ENCODE results near the gene CLCN7. TPM values are rescaled to one million over a fixed set of nuclear protein-coding genes. Genes with fewer than 3 reads are reported as not detected.

Gene CLCN7
- total RNA-seq, 6 donors from 2014 or later = 78.0 to 463 (median 147) TPM

DNA sequence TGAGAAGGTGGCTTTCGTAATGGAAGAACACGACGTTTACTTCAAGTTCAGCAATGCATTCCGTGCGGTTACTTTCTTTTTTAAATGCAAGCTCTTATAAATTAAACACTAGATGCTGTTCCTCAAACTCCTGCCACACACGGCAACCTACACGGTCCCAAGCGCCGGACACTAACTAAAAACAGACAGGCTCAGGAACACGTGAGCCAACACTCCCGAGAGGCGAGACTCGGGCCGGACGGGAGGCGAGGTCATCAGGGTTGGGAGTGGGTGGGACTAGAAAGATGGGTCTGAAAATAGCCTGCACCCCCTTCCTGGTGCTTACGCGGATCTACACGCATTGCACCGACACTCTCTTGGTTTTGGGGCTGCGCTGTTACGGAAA lies 6.4 kb downstream of the CLCN7 start:
- Histone ChIP-seq H3K27me3 (no peaks in the 10 kb centered on the region), H3K9me3 (no peaks in the 10 kb centered on the region), H3K4me1 (peaks cover under 1 to 45% (median 19%) of the 10 kb centered on the region in 4 donors), H3K36me3 (peaks cover 0 to 22% (median 3%) of the 10 kb centered on the region in 4 donors), H3K27ac (no peak overlapping the region), H3K4me3 (no peak overlapping the region)
- ATAC-seq (ENCODE audit: low FRiP score in 2 of 2) = no peak
- peak in 1 of 2 donors; percentile 53 for DNase-seq
- TF ChIP-seq CTCF (IDR thresholded peaks at IDR 0.05) (no peak), POLR2A (IDR thresholded peaks at IDR 0.05) (no peak), POLR2AphosphoS5 (IDR thresholded peaks at IDR 0.05) (no peak), EP300 (IDR thresholded peaks at IDR 0.05) (no peak)
- 89 to 91% methylated on average over 22 of the region's 22 CpGs for WGBS, 2 donors

- TF ChIP-seq CTCF (IDR thresholded peaks at IDR 0.05) (no peak), POLR2AphosphoS5 (IDR thresholded peaks at IDR 0.05) (no peak), POLR2A (IDR thresholded peaks at IDR 0.05) (no peak), EP300 (IDR thresholded peaks at IDR 0.05) (no peak)
- DNase-seq (peak in 1 of 2 donors; percentile 51), ATAC-seq (ENCODE audit: low FRiP score in 2 of 2) (no peak)
- no peaks in the 10 kb centered on the region for H3K27me3 ChIP-seq
- H3K9me3 ChIP-seq = no peaks in the 10 kb centered on the region
- no peak overlapping the region for H3K4me3 ChIP-seq
- H3K27ac ChIP-seq = no peak overlapping the region
- H3K36me3 ChIP-seq = peaks cover 0 to 25% (median 7%) of the 10 kb centered on the region in 4 donors
- WGBS, 2 donors = 86 to 89% methylated on average over 6 to 14 of the region's 14 CpGs
- peaks cover 0 to 31% (median 18%) of the 10 kb centered on the region in 4 donors for H3K4me1 ChIP-seq
Observed at GRCh38 chr16:1466968-1467521, 7.8 kb downstream of the CLCN7 start.

GRCh38 chr16:1466054-1466453 lies 8.8 kb downstream of the CLCN7 start:
- TF ChIP-seq EP300 (IDR thresholded peaks at IDR 0.05) = no peak
- no peak for TF ChIP-seq POLR2AphosphoS5 (IDR thresholded peaks at IDR 0.05)
- no peak for TF ChIP-seq POLR2A (IDR thresholded peaks at IDR 0.05)
- no peak for TF ChIP-seq CTCF (IDR thresholded peaks at IDR 0.05)
- H3K27ac ChIP-seq = no peak overlapping the region
- peaks cover 3 to 32% (median 12%) of the 10 kb centered on the region in 4 donors for H3K36me3 ChIP-seq
- H3K27me3 ChIP-seq = no peaks in the 10 kb centered on the region
- WGBS, 2 donors = 90 to 94% methylated on average over 21 to 24 of the region's 24 CpGs
- no peaks in the 10 kb centered on the region for H3K9me3 ChIP-seq
- peaks cover 0 to 21% (median 12%) of the 10 kb centered on the region in 4 donors for H3K4me1 ChIP-seq
- DNase-seq (peak in 1 of 2 donors; percentile 81), ATAC-seq (ENCODE audit: low FRiP score in 2 of 2) (no peak)
- no peak overlapping the region for H3K4me3 ChIP-seq

DNA sequence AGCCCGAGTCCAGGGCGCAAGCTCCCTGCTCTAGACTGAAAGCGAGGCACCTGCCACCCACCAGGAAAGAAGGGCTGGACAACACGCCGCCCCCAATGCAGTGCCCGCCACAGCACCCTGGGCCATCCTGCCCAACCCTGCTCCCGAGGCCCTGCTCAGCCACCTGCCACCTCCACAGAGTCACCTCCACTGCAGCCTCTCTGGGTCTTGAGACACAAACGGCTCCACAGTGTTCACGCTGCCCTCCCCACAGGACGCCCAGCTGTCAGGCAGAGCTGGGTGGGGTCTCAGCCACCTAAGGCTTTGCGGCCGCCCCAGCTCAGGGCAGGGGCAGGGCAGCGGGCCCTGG lies 9.3 kb downstream of the CLCN7 start:
- peak in 1 of 2 donors; percentile 71 for DNase-seq
- Histone ChIP-seq H3K9me3 (no peaks in the 10 kb centered on the region), H3K4me3 (no peak overlapping the region), H3K4me1 (peaks cover 0 to 16% (median 8%) of the 10 kb centered on the region in 4 donors), H3K36me3 (peaks cover 8 to 37% (median 17%) of the 10 kb centered on the region in 4 donors), H3K27me3 (no peaks in the 10 kb centered on the region), H3K27ac (no peak overlapping the region)
- TF ChIP-seq EP300 (IDR thresholded peaks at IDR 0.05) (no peak), POLR2A (IDR thresholded peaks at IDR 0.05) (no peak), CTCF (IDR thresholded peaks at IDR 0.05) (no peak), POLR2AphosphoS5 (IDR thresholded peaks at IDR 0.05) (no peak)
- no peak for ATAC-seq (ENCODE audit: low FRiP score in 2 of 2)
- 98 to 100% methylated on average over 3 to 7 of the region's 13 CpGs for WGBS, 2 donors

All from upper lobe of left lung (tissue), 6 donors.